Activated CD8-positive, alpha-beta memory T cell treated with anti-CD3 and anti-CD28 coated beads for 24 hours (primary cell): Measurements from ENCODE around the gene DAZAP1.

Experiments
- DNase-seq: peaks from one replicate; pipeline ENCODE4 v3.0.0-alpha.2; 2020

DAZAP1 gene

DNA sequence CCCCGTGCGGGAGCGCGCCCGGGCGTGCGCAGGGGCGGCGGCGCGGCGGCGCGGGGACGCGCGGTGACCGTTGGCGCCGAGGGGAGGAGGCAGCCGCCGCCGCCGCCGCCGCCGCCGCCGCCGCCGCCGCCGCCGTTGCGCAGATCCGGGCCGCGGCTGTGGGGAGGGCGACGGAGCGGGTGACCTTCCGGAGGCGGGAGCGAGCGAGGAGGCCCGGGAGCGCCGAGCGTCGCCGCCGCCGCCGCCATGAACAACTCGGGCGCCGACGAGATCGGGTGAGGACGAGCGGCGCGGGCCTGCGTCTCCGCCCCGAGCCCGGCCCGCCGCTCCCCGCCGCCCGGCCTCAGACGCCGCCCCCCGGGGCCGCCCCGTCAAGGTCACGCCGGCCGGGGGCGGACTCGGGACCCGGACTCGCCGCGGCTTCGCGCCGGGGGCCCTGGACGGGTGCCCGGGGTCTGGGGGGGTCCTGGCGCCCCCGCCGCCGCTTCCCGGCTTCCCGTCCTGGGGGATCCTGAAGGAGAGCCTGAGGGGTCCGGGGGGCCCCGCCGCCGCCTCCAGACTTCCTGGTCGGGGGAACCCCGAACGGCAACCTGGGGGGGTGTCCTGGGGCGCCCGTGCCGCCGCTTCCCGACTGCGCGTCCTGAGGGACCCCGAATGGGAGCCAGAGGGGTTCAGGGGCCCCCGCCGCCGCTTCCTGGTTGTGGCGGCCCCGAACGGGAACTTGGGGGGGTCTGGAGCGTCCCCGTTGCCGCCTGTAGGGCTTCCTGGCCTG lies at the start of gene DAZAP1:
Gene DAZAP1 (plus strand): TSS at position 59 of the 772 bp plus-strand sequence. CDS start 188 bp downstream, at position 247.
- no peak for DNase-seq

DNA sequence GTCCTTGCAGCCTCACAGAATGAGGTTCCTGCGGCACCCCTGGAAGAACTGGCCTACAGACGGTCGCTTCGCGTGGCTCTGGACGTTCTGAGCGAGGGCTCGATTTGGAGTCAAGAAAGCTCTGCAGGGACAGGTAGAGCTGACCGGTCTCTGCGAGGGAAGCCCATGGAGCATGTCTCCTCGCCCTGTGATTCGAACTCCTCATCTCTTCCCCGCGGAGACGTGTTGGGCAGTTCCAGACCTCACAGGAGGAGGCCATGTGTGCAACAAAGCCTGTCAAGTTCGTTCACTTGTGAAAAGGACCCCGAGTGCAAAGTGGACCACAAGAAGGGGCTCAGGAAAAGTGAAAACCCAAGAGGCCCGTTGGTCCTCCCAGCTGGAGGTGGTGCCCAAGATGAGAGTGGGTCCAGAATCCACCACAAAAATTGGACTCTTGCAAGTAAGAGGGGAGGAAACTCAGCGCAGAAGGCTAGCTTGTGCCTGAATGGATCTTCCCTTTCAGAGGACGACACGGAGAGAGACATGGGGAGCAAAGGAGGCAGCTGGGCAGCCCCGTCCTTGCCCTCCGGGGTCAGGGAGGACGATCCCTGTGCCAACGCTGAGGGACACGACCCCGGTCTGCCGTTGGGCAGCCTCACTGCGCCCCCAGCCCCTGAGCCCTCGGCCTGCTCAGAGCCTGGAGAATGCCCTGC lies 47.1 kb upstream of the DAZAP1 start:
- no peak for DNase-seq

DNA sequence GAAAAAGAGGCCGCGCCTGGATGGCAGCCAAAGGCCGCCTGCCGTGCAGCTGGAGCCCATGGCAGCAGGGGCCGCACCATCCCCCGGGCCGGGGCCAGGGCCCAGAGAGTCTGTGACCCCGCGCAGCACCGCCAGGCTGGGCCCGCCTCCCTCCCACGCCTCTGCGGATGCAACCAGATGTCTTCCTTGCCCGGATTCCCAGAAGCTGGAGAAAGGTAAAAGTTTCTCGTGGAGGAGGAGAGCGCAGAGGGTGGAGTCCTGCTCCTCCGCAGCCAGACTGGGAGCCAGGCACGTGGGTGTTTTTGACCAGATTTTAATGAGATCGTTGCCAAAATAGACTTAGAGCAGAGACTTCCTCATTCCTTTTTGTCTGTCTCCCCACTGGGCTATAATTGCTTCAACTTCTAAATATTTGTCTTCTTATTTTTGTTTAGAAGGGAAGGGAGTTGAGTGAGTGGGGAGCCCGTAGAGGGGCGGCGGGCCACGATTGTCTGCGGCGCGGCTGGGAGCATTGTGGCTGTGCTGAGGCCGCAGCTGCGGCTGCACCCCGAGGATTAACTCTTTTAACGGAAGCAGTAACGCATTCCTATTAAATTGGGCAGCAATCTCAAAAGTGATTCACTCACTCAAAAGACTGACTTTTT lies 46.4 kb upstream of the DAZAP1 start:
- DNase-seq, result no peak

GRCh38 chr19:1361601-1362386 lies 45.6 kb upstream of the DAZAP1 start:
- no peak for DNase-seq

DNA sequence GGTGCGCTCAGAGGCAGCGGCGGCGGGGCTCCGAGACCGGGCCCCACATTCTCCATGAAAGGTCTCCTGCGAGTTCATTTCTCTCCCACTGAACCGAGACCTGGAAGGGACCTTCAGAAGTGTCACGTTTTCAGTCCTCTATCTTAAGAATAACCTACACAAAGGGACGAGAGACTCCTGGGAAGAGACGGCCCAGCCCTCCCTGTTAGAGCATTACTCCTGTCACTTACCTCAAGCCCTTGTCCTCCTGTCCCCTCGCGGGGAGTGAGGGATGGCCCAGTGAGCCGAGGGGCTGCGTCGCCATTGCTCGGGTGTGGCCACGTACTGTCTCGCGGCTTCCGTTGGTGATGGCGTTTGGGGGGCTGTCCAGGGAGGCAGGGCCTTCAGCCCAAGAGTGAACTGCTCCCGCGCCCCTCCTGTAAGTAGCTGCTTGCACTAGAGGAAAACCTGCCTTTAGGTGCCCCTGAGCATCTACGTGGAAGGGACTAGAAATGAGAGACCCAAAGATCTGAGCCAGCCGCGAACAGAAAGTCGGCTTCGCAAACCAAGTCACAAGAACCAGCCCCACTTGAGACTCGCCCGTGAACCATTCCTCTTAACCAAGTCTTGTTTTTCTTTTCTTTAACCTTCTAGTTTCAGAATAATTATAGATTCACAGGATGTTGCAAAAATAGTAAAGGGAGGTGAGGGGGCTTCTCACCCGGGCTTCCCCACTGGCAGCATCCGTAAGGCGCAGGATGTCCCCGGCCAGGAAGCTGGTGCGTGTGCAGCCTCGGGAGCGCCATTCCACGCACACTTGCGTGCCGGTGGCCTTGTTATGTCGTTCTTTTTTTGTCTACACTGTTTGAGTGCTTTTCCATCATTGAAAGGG lies 44.8 kb upstream of the DAZAP1 start:
- no peak for DNase-seq

DNA sequence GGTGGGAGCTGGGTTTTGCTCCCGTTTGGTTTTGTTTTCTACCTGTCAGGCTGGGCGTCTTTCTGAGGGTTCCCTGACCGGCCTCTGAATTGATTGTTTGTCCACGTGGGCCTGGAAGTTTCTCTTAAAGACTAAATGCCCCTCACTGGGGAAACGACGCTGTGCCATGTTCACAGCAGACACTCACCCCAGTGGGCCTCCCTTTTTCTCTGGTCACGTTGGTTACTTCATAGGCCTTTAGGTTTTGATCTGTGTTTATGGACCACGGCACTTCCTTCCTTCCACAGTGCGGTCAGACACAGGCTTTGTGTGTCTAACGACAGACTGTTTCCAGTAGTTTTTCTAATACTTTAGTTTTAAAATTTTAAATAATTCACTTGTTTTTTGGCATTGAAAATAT lies 43.8 kb upstream of the DAZAP1 start:
- DNase-seq, result no peak

GRCh38 chr19:1364070-1364704 lies 43.2 kb upstream of the DAZAP1 start:
- DNase-seq, result peak; percentile 65

GRCh38 chr19:1365319-1366269 lies 41.8 kb upstream of the DAZAP1 start:
- no peak for DNase-seq

DNA sequence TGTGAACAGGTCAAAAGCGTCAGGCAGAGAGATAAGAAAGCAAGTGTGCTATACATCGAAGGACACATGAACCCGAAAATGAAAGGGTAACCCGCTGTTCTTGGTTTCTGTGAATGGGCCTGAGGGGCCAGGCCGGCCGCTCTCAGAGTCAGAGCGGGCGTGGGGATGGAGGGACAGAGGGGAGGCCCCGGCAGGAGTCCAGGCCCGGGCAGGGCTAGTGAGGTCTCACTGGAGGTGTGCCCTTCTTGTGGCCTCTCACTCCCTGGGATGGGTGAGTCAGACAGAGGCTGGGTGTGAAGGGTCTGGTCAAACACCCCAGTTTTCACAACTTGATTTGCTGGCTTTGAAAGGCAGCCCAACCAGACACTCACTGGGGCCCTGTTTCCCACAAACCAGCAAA lies 41.1 kb upstream of the DAZAP1 start:
- DNase-seq, result no peak

GRCh38 chr19:1366899-1367870 lies 40.2 kb upstream of the DAZAP1 start:
- no peak for DNase-seq

- no peak for DNase-seq
Observed at GRCh38 chr19:1369214-1369805, 38.1 kb upstream of the DAZAP1 start.

GRCh38 chr19:1370579-1371361 lies 36.6 kb upstream of the DAZAP1 start:
- DNase-seq, result no peak

GRCh38 chr19:1373042-1373533 lies 34.3 kb upstream of the DAZAP1 start:
- DNase-seq, result no peak

GRCh38 chr19:1373534-1374249 lies 33.7 kb upstream of the DAZAP1 start:
- DNase-seq, result no peak

DNA sequence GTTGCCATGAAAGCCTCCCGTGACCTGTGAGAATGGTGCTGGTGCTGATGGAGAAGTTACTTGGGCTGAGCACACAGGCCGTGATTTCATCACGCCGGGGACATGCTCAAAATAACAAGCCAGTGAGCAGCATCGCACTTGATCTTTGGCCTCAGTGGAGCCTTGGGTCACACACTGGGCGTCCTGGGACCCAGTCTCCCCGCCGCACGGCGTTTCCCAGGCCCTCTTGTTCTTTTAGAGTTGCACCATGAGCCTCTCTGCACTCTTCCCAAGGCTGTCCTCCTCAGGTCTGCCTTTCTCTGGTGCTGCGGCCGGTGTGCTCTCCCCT lies 33.2 kb upstream of the DAZAP1 start:
- DNase-seq, result no peak

GRCh38 chr19:1376415-1376805 lies 31.0 kb upstream of the DAZAP1 start:
- no peak for DNase-seq
